Activated effector memory CD4-positive, alpha-beta T cell treated with anti-CD3 and anti-CD28 coated beads, Interleukin-2, amount 50 U/mL, for 16 hours (primary cell): Measurements from ENCODE around the gene USP24.
A peak's percentile ranks its signal among the peaks of the same experiment; 100 is the strongest.

Experiments
- DNase-seq: peaks from one replicate; pipeline ENCODE4 v3.0.0-alpha.2; 2020

The USP24 gene

GRCh38 chr1:55062801-55063576, 152.2 kb downstream of the USP24 start:
- DNase-seq: no peak

GRCh38 chr1:55061706-55062321, 153.3 kb downstream of the USP24 start:
- DNase-seq: no peak

- no peak for DNase-seq
Measured at GRCh38 chr1:55061000-55061705, 154.0 kb downstream of the USP24 start.

- DNase-seq: no peak
Measured at GRCh38 chr1:55060133-55060999, 154.8 kb downstream of the USP24 start.

- no peak for DNase-seq
Measured at GRCh38 chr1:55059302-55060132, 155.6 kb downstream of the USP24 start.

GRCh38 chr1:55057956-55058298, 157.2 kb downstream of the USP24 start:
- DNase-seq: no peak

GRCh38 chr1:55057270-55057955, 157.8 kb downstream of the USP24 start:
- DNase-seq: no peak

- no peak for DNase-seq
Measured at GRCh38 chr1:55056632-55056992, 158.6 kb downstream of the USP24 start.

GRCh38 chr1:55055951-55056631, 159.1 kb downstream of the USP24 start:
- DNase-seq: no peak

- peak; percentile 46 for DNase-seq
Measured at GRCh38 chr1:55055084-55055882, 159.9 kb downstream of the USP24 start.

- peak; percentile 46 for DNase-seq
Measured at GRCh38 chr1:55054396-55054795, 160.8 kb downstream of the USP24 start.

GRCh38 chr1:55053265-55053954, 161.8 kb downstream of the USP24 start:
- DNase-seq: peak; percentile 49

- peak; percentile 56 for DNase-seq
Measured at GRCh38 chr1:55052221-55053142, 162.7 kb downstream of the USP24 start.

GRCh38 chr1:55051621-55052020, 163.5 kb downstream of the USP24 start:
- peak; percentile 39 for DNase-seq

- no peak for DNase-seq
Measured at GRCh38 chr1:55051169-55051568, 164.0 kb downstream of the USP24 start.

GRCh38 chr1:55050283-55050682, 164.9 kb downstream of the USP24 start:
- DNase-seq: peak; percentile 22

- peak; percentile 37 for DNase-seq
Measured at GRCh38 chr1:55049914-55050278, 165.3 kb downstream of the USP24 start.

GRCh38 chr1:55049271-55049913, 165.8 kb downstream of the USP24 start:
- DNase-seq: peak; percentile 45
